Left forelimb (tissue), 1 donor: ENCODE measurements around the gene HYDIN.

Source experiments
- DNase-seq: peaks from one replicate; pipeline ENCODE4 v3.0.0-alpha.2; 2018; ENCODE audit warnings: low spot score

The HYDIN gene

DNA sequence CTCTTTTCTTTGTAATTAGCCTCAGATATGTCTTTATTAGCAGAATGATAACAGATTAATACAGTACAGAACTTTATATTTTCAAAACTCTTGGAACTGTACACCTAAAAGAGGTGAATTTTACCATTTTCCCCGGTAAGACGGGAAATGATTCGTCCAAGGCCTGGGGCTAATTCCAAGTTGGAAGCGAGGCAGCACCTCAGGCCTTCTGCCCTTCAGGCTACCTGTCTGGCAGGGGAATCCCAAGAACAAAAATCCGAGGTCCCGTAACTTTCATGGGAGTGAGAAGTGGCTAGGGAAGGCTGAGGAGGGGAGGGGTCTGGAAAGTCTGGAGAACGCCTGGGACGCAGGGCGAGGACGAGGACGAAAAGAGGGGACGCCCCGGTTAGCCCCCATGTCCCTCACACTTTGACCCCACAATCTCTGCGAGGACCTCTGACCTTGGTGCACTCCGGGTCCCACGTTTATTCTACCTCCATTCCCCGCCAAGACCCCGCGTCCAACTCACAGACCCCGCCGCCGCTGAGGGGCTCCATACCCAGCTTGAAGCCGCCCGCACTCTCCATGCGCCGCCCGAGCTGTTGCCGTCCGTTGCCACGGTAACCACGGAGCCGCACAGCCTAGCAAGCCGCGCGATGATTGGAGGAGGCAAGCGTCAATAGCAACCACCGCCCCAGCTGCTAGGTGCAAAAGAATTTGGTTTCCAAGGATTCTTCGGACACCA, at the start of gene HYDIN:
Gene HYDIN (minus strand): TSS at position 601 of the 724 bp plus-strand sequence. CDS start 43,827 bp downstream, outside the sequence.
- DNase-seq = no peak

DNA sequence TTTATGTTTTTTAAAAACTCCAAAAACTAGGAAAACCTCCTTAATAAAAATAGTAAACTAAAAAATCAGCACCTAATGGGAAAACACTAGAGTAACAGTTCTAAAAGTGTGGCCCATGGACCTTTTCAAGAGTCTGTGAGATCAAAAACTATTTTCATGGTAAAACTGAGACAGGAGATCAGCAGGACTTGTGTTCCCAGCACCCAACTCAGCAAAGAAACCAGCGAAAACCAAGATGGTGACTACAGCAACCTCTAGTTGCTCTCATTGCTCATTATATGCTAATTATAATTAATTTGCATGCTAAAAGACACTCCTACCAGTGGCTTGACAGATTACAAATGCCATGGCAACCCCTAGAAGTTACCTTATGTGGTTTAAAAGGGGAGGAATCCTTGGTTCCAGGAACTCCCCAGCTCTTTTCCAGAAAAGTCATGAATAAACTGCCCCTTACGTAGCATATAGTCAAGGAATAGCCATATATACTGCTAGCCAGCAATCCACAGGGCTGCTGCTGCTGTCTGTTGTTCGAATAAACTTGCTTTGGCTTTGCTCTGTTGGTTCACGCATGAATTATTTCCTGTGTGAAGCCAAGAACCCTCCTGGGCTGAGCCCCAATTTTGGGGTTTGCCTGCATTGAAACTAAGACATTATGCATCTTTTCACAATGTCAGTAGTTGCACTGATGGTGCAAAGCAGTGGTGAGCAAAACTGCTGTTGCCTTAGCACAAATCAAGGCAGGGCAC, 46.2 kb upstream of the HYDIN start:
- DNase-seq = no peak

DNA sequence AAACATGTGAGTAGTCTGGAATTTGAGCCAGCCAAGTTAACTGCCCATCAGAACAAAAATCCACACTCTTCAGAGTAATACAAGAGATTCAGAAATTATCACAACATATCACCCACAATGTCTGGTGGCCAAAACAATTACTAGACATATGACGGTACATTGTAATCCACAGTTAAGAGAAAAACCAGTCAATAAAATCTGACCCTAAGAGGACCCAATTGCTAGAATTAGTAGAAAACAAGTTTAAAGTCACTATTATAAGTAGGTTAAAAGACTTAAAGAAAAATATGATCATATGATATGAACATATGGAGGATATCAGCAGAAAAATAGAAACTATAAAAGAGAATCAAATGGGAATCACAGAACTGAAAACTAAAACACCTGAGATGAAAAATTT, 42.9 kb upstream of the HYDIN start:
- DNase-seq = no peak

DNA sequence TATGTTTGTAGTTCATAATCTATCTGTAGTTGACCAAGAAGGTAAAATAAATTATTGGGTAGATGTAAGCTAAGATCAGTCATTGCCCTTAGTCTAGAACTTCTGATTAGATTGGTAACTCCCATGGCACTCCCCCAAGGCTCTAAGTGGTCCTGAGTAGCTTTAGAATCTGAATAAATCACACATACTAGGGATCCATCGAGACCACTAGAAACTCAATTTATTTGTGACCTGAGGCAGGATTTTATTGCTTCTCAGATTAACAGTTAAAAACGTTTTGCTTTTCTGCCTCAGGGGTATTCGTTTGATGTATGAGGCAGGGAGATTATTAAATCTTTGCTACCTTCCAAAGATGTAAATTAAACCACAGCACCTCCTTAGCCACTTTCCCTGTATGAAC, 33.8 kb upstream of the HYDIN start:
- no peak for DNase-seq

DNA sequence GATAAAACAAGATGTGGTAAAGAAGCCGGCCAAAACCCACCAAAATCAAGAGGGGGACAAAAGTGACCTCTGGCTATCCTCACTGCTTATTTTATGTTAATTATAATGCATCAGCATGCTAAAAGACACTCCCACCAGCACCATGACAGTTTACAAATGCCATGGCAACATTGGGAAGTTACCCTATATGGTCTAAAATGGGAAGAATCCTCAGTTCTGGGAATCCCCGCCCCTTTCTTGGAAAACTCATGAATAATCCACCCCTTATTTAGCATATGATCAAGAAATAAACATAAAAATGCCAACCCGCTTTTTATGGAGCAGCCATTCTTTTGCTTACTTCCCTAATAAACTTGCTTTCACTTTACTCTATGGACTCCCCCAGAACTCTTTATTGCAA, 33.1 kb upstream of the HYDIN start:
- no peak for DNase-seq

DNA sequence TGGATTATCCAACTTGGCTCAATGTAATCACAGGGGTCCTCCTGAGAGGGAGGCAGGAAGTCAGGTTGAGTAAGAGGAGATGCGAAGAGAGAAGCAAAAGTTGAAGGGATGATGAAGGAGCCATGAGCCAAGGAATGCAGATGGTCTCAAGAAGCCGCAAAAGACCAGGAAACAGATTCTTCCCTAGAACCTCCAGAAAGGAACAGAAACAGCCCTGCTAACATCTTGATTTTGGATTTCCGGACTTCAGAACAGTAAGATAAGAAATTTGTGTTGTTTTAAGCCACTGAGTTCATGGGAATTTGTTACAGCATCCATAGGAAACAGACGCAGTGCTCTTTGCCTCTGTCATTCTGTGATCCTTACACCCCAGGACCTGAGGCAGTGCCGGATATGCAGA, 31.9 kb upstream of the HYDIN start:
- no peak for DNase-seq

DNA sequence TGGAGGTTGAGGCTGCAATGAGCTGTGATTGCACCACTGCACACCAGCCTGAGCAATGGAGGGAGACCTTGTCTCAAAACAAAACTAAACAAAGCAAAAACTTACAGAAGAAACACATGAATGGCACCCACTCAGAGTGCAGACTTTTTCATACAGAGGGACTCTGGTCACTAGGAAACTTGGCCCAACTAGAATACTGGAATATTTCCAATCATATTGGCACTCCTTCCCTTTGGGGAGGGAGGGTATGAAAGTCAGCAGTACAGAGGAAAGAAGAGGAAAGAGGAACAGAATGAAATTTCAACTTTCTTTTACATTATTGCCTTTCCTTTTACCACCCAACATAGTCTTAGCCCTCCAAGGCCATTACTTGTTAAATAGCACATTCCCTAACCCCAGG, 30.5 kb upstream of the HYDIN start:
- no peak for DNase-seq

DNA sequence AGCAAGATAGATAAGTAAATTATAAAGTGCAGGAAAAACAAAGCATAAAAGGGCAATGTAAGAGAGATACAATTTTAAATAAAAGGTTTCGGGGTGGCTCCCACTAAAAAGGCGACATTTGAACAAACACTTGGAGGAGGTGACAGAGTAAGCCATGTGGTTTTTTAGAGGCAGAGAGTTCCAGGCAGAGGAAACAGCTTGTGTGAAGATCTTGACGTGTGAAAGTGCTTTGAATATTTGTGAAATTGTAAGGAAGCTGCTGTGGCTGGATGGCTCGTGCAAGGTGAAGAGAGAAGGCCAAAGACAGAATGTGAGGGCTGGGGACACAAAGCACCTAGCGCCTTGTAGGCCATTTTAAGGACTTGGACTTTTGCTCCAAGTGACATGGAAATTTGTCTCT, 28.6 kb upstream of the HYDIN start:
- no peak for DNase-seq

DNA sequence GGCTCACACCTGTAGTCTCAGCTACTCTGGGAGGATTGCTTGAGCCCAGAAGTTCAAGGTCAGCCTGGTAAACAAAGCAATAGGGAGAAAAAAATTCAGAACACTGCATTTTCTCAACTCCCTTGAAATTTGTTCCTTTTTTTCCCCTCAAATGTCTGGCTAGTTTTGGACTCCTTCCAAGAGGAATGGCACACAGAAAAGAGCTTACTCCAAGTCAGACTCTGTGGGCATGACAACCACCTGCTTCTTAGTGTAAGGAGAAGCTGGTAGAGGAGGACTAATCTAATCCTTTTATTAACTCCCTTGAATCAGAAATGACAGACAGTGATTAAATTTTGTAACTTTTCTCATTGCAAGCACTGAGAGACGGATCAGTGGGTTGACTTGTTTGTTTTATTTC, 27.9 kb upstream of the HYDIN start:
- DNase-seq = no peak

DNA sequence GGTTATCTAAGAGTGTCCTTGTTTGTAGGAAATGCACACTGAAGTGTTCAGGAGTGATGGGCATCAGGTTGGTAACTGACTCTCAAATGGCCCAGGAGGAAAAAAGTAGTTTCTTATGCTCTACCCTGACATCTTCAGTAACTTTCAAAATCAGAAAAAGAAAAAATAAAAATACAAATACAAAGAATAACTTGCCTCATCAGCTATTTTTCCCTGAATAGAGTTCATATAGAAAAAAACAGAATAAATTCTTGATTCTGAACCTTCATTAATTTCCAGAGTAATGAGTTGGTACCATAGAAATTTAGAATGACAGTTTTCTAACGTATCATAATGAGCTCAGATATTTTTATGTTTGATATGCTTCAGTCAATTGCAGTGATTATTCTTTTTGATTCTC, 27.2 kb upstream of the HYDIN start:
- DNase-seq = no peak

DNA sequence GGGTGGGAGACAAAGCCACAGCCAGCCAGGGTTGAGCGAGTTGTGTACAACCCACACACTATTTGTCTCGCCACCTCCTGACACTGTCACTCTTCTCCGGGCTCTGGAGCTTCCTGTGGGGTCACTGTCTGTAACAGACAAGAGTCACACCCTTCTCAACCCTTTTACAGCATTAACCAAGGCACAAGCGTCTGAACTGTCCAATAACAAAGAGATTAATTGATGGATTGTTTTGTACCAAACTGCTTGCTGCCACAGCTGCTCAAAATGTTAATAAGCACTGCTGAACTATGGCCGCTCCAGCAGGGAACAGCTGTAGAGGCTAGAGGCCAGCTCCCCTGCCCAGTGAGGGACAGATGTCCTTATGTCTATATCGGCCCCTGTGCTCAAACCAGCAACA, 25.2 kb upstream of the HYDIN start:
- no peak for DNase-seq

DNA sequence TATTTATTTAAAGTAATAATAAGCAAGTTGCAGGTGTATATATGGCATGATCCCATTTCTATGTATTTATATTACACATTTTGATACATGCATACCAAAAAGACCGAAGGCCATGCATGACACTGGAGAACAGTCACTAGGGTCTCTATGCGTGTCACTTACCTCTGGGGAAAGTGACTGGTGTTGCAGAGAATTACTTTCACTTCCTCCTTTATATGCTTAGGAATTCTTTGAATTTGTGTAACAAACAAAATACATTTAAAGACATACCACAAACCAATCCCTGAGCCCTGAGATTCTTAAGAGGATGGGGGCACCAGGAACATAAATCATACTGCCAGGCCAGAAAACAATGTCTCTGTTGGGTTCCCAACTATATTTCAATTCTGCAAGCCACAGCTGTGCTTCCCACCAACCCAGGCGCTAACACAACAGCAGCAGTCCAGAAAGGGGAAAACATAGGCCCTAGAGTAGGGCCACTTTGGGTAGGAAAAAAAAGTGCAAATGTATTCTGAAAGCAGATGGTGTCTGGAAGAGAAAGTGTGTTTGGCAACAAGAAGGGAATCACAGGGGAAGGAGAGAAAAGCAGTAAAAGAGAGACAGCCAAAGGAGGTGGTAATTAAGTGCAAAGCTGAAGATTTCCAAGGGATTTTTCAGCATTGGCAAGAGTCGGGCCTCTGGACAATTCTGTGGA, 24.5 kb upstream of the HYDIN start:
- no peak for DNase-seq

DNA sequence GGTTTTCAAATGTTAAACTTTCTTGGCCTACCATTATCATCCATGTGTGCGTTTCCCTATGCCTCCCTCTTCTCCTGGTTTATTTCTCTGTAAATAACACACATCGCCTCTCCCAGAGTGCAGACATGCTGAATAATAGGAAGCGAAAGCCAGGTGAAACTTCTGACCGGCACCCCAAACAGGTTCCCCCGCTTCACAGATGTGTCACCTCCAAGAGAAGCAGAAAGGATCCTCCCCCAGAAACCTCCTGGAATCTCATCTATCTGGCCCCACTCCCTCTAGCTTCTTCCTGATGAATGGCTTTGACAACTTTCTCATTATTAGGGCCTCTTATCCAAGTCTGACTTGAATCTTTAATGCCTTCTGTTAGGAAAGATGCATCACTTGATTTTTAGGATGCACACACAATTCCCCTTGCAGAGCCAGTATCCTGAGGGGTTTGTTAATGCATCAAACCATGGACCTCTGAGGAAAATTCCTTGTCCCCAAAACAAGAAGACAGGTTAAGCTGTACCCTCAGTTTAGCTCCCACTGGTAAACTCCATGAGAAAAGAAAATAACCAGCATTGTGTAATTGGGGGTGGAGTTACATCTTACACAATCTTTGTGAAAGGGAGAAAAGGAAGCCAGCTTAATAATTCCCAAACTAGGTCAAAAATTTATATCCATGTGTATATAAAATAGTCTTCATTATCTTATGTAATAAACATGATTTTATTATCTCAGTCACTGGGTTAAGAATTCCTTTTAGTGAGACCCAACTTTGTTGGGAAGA, 20.1 kb upstream of the HYDIN start:
- no peak for DNase-seq

DNA sequence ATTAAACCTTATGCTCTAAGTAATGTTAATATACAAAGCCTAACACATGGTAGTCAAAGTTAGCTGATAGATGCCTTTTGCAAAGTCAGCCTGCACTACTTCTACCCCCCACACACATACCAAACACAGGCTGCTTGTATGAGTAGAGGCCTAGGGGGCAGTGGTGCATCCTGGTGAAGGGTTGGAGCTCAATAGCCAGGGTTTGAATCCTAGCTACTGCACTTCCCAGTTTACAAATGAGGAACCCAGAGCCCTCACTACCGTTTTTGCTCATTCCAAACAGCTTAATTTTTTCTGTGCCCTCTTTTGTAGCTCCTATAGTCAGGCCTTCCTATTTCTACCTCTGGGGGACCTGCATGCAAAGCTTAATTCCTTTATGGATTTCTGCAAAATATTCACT, 18.9 kb upstream of the HYDIN start:
- no peak for DNase-seq

DNA sequence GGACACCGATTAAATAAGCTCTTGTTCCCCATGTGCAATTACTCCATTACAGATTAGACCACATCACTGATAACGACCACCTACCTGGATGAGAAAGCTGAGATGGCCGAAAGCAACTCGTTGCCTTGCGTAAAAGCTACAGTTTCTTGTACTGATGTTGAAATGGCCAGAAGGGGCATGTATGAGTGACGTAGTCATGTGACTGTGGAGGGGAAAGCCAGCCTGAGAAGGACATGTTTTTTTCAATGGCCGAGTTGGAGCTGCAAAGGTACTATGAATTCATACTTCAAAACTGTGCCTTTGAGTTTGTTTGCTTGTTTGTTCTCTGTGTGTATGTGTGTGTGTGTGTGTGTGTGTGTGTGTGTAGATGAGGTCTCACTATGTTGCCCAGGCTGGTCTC, 17.0 kb upstream of the HYDIN start:
- no peak for DNase-seq

DNA sequence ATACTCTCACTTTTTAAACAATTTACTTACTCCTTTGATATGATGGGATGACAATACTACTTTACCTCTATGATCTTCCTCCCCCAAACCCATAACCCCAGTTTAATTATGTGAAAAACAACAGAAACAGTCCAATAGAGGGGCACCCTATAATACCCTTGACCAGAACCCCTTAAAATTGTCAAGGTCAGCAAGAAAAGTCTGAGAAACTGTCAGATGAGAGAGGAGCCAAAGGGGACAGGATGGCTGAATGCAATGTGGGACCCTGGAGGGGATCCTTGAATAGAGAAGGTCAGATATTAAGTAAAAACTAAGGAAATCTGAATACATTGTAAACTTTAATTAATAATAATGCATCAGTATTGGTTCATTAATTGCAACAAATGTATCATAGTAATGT, 15.8 kb upstream of the HYDIN start:
- no peak for DNase-seq

DNA sequence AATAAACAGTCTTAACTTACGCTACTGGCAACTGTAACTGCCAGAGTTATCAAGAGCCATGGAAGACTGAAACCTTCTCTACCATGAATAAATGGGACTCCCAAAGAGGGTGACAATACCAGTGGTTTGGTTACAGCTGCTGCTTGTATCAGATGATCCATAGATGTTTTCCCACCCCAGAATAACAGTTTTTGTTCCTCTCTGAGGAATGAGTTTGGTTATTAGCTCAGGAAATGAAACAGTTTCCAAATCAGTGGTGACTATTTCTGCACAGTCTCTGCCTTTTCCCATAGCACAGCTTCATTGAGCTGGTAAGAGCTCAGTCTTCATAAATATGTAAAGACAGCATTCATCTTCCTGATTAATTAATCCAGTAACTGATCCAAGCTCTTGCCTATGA, 14.0 kb upstream of the HYDIN start:
- DNase-seq = no peak

DNA sequence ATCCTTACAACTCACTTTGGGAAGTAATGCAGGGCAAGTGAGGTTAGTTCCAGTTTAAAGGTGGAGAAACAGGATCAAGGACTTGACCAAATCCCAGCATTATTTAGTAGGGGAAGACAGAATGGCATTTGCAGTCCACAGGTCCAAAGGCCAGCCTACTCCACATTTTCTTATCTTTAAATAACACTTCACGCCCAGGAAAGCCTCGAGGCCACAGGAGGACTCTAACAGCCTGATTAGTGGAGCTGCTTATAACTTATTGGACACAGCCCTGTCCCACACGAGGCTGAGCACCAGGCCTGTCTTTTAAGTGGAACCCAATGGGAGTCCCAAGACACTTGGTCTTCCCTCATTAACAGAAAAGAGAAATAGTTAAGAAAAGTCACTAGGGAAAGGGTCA, 12.1 kb upstream of the HYDIN start:
- DNase-seq = no peak

DNA sequence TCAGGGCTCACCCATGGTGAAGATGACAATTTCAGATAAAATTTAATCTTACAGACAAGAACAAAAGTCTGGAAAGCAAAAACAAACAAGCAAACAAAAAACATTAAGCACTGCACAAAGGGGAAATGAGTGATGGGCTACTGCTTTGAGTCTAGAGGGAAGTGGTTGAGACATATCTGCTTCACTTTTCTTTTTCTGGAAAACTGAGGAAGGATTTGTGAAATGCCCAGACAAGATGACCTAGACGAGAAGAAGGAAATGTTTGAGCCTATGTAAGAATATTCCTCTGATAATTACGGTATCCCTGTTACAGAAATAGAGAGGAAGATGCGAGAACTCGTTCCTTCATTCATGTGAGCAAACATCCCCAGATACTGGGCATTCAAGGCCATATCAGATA, 11.5 kb upstream of the HYDIN start:
- DNase-seq = no peak

DNA sequence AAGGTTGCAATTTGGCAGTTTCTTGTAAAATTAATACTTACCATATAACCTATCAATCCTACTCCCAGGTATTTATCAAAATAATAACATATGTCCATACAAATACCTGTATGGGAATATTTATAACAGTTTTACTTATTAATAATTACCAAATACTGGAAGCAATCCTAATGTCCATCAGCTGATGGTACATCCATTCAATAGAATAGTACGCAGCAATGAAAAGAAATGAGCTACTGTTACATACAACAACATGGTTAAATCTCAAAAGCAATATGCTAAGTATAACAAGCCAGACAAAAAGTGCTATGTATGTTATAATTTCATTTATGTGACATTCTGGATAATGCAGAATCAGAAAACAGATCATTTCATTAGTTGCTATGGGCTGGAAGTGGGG, 1.2 kb downstream of the HYDIN start:
- DNase-seq = no peak

DNA sequence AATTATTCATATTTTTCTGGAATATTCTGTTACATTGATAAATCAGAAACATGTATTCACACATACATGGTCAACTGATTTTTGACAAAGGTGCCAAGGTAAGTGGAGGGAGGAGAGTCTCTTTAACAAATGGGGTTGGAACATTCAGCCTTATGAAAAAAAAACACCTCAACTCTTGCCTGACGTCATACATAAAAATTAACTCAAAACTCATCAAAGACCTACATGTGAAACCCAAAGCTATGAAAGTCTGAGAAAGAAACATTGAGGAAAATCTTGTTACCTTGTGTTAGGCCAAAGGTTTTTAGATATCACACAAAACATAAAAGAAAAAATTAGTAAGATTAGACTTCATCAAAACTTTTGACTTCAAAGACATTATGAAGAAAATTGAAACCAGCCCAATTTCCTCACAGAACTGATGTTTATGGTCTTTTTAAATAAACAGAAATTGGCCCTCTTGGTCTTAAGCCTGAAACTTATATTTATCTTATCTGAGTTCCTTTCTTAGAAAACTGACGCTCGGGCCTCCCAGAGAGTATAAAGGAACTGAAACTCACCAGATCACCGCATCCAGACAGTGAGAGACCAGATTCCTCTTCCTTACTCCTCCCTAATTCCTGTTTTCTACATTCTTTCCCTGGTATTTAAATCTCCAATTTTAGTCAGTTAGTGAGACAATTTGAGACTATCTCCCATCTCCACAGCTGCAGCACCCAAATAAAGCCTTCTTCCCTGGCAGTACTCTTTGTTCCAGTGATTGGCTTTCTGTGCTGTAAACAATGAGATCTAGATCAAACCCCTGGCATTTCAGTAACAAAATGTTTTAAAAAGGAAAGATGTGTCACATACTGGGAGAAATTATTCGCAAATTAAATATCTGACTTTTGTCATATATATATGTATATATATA, 4.0 kb downstream of the HYDIN start:
- no peak for DNase-seq
